NT2/D1 (cell line): ENCODE results near the gene DCLK1.

Experiments used
- DNase-seq: peaks from one replicate; pipeline ENCODE4 v3.0.0-alpha.2; 2011; ENCODE audit warnings: low read depth, low spot score
- H3K27me3 ChIP-seq: 2 replicates; pipeline ENCODE4 v1.6.0; 2011; ENCODE audit warnings: mild to moderate bottlenecking; ENCODE audit not compliant: insufficient read length, insufficient read depth
- H3K36me3 ChIP-seq: 2 replicates; pipeline ENCODE4 v1.6.1; 2011; ENCODE audit warnings: mild to moderate bottlenecking, low read length, mixed read lengths; ENCODE audit not compliant: insufficient read depth, insufficient read length
- H3K4me1 ChIP-seq: 2 replicates; pipeline ENCODE4 v1.5.1; 2011; ENCODE audit not compliant: insufficient read depth, insufficient read length
- H3K4me3 ChIP-seq: 2 replicates; pipeline ENCODE4 v1.5.1; 2011; ENCODE audit warnings: low read depth; ENCODE audit not compliant: insufficient read length
- H3K9ac ChIP-seq: 2 replicates; pipeline ENCODE4 v1.6.0; 2011; ENCODE audit warnings: low read depth; ENCODE audit not compliant: insufficient read length
- H3K9me3 ChIP-seq: 2 replicates; pipeline ENCODE4 v1.5.1; 2011; ENCODE audit warnings: mild to moderate bottlenecking, low read length; ENCODE audit not compliant: insufficient read depth
- SUZ12 ChIP-seq: IDR thresholded peaks from 2 replicates; pipeline ENCODE4 v1.6.1; 2011; ENCODE audit not compliant: insufficient read length, insufficient read depth; ENCODE audit errors: extremely low read depth
- YY1 ChIP-seq: IDR thresholded peaks from 2 replicates; pipeline ENCODE4 v1.6.1; 2011; ENCODE audit not compliant: insufficient read length, insufficient read depth
- ZNF274 ChIP-seq: IDR thresholded peaks from 2 replicates; pipeline ENCODE4 v1.6.1; 2011; ENCODE audit warnings: mild to moderate bottlenecking, low read depth, low read length

DCLK1 gene

DNA sequence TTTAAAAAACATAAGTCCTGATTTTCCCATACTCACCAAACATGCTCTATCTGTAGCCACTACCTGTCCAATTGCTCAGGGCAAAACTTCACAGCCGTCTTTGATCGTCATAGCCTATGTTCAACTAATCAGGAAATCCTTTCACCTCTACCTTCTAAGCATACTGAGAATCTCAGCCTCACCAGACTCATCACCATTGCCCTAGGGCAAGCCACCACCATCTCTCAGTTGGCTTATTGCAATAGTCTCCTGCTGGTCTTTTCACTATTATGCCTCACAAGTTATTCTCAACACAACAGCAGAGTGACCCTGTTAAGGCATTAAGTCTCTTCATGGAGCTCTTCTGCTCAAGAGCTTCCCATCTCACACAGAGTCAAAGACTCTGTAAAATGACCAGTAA, 394.3 kb downstream of the DCLK1 start:
- Histone ChIP-seq H3K9me3 (no peaks in the 10 kb centered on the region; the same call in 1 of the 2 replicates), H3K36me3 (no peaks in the 10 kb centered on the region), H3K27me3 (no peaks in the 10 kb centered on the region), H3K4me3 (no peak overlapping the region), H3K9ac (no peak overlapping the region), H3K4me1 (no peaks in the 10 kb centered on the region)
- DNase-seq: no peak
- TF ChIP-seq YY1 (no peak), ZNF274 (no peak), SUZ12 (no peak)

GRCh38 chr13:35733827-35734226, 397.4 kb downstream of the DCLK1 start:
- Histone ChIP-seq H3K9ac (no peak overlapping the region), H3K36me3 (no peaks in the 10 kb centered on the region), H3K4me3 (no peak overlapping the region), H3K4me1 (no peaks in the 10 kb centered on the region), H3K27me3 (no peaks in the 10 kb centered on the region), H3K9me3 (no peaks in the 10 kb centered on the region)
- TF ChIP-seq SUZ12: no peak
- TF ChIP-seq YY1: no peak
- no peak for TF ChIP-seq ZNF274
- DNase-seq: no peak

DNA sequence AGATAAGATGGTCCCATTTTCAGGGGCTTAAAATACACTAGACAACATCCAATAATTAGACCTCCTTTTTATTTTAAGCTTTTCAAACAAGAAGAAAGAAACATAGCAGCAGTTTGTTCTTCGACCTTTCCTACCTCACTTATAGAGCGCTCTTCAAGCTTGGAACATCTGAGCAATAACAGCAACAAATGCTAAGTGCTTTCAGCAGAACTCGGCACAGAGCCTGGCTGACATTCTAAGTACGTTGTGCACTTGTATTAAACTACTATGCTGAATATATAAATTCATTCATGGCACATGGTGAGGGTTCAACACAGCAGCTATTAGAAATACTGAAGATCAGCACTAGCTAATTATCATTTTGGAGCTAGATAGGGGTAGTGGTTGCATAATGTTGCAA, 398.6 kb downstream of the DCLK1 start:
- H3K27me3 ChIP-seq: no peaks in the 10 kb centered on the region
- H3K9ac ChIP-seq: no peak overlapping the region
- H3K36me3 ChIP-seq: no peaks in the 10 kb centered on the region
- TF ChIP-seq ZNF274 (no peak), YY1 (no peak), SUZ12 (no peak)
- DNase-seq: no peak
- no peaks in the 10 kb centered on the region for H3K9me3 ChIP-seq
- H3K4me1 ChIP-seq: no peaks in the 10 kb centered on the region
- no peak overlapping the region for H3K4me3 ChIP-seq

DNA sequence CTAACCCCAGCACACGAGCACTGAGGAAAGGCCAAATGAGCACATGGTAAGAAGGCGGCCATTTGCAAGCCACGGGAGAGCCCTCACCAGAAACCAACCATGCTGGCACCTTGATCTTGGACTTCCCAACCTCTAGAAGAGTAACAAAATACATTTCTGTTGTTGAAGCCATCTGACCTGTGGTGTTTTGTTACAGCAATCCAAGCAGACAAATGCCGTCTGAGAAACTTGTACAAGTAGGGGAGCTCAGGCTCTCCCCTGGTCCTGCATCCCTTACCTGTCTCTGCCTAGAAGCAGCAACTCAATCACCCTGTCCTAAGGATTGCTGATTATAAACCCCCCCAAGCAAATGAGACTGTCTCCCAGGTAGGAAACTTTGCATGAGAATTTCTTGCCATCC, 399.7 kb downstream of the DCLK1 start:
- Histone ChIP-seq H3K27me3 (no peaks in the 10 kb centered on the region), H3K9me3 (no peaks in the 10 kb centered on the region), H3K4me3 (no peak overlapping the region), H3K36me3 (no peaks in the 10 kb centered on the region), H3K4me1 (no peaks in the 10 kb centered on the region), H3K9ac (no peak overlapping the region)
- no peak for TF ChIP-seq YY1
- no peak for TF ChIP-seq SUZ12
- TF ChIP-seq ZNF274: no peak
- no peak for DNase-seq

- no peaks in the 10 kb centered on the region for H3K27me3 ChIP-seq
- no peak for DNase-seq
- H3K9ac ChIP-seq: no peak overlapping the region
These were observed 401.1 kb downstream of the DCLK1 start for GRCh38 chr13:35729926-35730627.

GRCh38 chr13:35727881-35728280, 403.3 kb downstream of the DCLK1 start:
- Histone ChIP-seq H3K9me3 (no peaks in the 10 kb centered on the region), H3K9ac (no peak overlapping the region), H3K4me3 (no peak overlapping the region), H3K4me1 (no peaks in the 10 kb centered on the region), H3K27me3 (no peaks in the 10 kb centered on the region), H3K36me3 (no peaks in the 10 kb centered on the region)
- DNase-seq: no peak
- no peak for TF ChIP-seq YY1
- TF ChIP-seq SUZ12: no peak
- TF ChIP-seq ZNF274: no peak

More at GRCh38 chr13:35729926-35730627, 401.1 kb downstream of the DCLK1 start:
- H3K36me3 ChIP-seq: no peaks in the 10 kb centered on the region
- H3K4me3 ChIP-seq: no peak overlapping the region
- H3K4me1 ChIP-seq: no peaks in the 10 kb centered on the region
- TF ChIP-seq ZNF274 (no peak), SUZ12 (no peak), YY1 (no peak)
- H3K9me3 ChIP-seq: no peaks in the 10 kb centered on the region

DNA sequence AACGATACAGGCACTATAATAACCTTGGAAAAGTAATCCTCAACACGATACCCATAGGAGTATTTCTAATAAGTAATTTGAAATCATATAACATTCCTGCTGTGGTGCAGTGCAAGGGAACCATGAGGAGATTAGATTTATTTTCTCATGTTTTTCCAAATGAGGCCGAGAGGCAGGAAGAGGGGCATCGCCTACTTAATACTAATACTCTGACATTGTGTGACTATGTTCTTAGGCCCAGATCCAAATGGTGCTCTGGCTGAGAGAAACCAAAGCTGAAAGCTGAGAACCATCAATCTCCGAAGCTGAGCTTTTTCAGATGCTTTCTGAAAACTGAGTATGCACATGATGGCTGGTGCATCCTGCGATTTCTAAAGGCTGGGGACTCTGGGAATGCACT, 406.7 kb downstream of the DCLK1 start:
- Histone ChIP-seq H3K27me3 (no peaks in the 10 kb centered on the region), H3K9me3 (no peaks in the 10 kb centered on the region), H3K4me1 (no peaks in the 10 kb centered on the region), H3K4me3 (no peak overlapping the region), H3K9ac (no peak overlapping the region), H3K36me3 (no peaks in the 10 kb centered on the region)
- DNase-seq: no peak
- TF ChIP-seq ZNF274 (no peak), YY1 (no peak), SUZ12 (no peak)
